Thyroid gland (tissue), 4 donors: ENCODE results near the gene GNAQ. TPM values are rescaled to one million over a fixed set of nuclear protein-coding genes. Genes with fewer than 3 reads are reported as not detected.

Experiments used
- DNase-seq, 2 donors: peaks; one replicate each; pipeline ENCODE4 v3.0.0-alpha.2; 2019
- H3K27ac ChIP-seq, 3 donors: fragments of 200-600 bp; sonication (generic); 1 replicate in 2 of 3; 2 replicates in 1 of 3; pipeline ENCODE4 v1.5.1; 2016 to 2019; ENCODE audit warnings: mild to moderate bottlenecking in 1 of 3, moderate library complexity in 1 of 3
- H3K27me3 ChIP-seq: fragments of 200-600 bp; sonication (generic); one replicate; pipeline ENCODE4 v1.5.1; 2019
- H3K36me3 ChIP-seq, 2 donors: fragments of 200-600 bp; sonication (generic); one replicate each; pipeline ENCODE4 v1.5.1; 2016 to 2019
- H3K4me1 ChIP-seq, 2 donors: fragments of 200-600 bp; sonication (generic); one replicate each; pipeline ENCODE4 v1.5.1; 2017 to 2019
- H3K4me3 ChIP-seq, 3 donors: fragments of 200-600 bp; sonication (generic); replicated peaks in 1 of 3; 1 replicate in 2 of 3; 2 replicates in 1 of 3; pipeline ENCODE4 v1.5.1; 2016; ENCODE audit warnings: mild to moderate bottlenecking in 1 of 3
- H3K9me3 ChIP-seq: fragments of 200-600 bp; sonication (generic); one replicate; pipeline ENCODE4 v1.5.1; 2017
- POLR2A ChIP-seq, 2 donors: fragments of 450-650 bp; IDR thresholded peaks; one replicate each; pipeline ENCODE4 v1.6.1; 2017; ENCODE audit warnings: antibody characterized with exemption in 2 of 2, mild to moderate bottlenecking in 2 of 2, moderate library complexity in 1 of 2
- WGBS, 2 donors: methylation state at CpG; one replicate each; pipeline ENCODE4 v1.1.5; 2017; 5-methylcytosine and 5-hydroxymethylcytosine counted together
- intact Hi-C: fragments of 100-400 bp; cut with DNase I; formaldehyde crosslinking; loops from one replicate; pipeline ENCODE4 v1.15.1; 2023
- total RNA-seq, 4 donors: library from RNA; depleted of rRNA; stranded (reverse); fragments of >200 nt; gene quantifications; one replicate each; pipeline ENCODE4 v1.2.3, GENCODE V29; 2016
- TF ChIP-seq, protein P1 (sequence below), 6 experiments: fragments of 200-600 bp in 3 of 6; fragments of 450-650 bp in 3 of 6; sonication (generic) in 3 of 6; IDR thresholded peaks; one replicate each; pipeline ENCODE4 v1.5.1; 2016 to 2019; ENCODE audit warnings: antibody characterized with exemption in 6 of 6, mild to moderate bottlenecking in 2 of 6, inconsistent platforms in 1 of 6, moderate library complexity in 1 of 6

The GNAQ gene
- total RNA-seq, 4 donors from 2014 or later: 40.0 to 60.8 (median 58.1) TPM

DNA sequence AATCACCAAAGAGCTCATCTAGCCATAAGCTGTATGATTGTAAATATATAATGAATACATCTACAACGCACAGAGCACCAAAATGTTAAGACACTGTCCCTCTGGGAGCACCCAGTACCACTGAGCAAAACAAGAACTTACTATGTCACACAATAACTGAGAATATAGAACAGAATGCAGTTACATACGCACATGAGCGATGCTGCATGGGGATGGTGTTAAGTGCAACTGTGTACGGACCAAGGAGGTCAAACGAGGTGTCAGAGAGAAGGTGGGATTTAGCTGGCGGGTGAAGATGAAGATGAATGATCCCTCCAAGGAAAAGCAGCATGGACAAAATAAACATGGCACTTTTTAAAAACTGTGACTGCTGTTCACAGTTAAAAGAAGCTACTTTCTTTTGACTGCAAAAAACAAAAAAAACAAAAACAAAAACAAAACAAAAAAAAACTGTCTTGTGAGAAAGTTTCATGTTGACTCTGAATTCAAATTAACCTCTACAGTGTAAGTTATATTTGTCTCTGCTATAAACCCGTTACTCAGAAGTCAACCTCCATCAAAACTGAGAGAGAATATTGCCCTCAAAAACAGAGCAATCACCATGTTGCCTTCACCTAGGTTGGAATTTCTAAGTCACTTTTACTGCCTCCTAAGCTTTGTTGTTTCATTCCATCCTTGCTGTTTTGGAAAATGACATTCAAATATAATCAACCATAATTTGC, 213.9 kb downstream of the GNAQ start:
- Histone ChIP-seq H3K4me1 (peaks cover 0 to 5% of the 10 kb centered on the region in 2 donors), H3K9me3 (no peaks in the 10 kb centered on the region), H3K27ac (no peak overlapping the region), H3K36me3 (no peaks in the 10 kb centered on the region), H3K4me3 (no peak overlapping the region), H3K27me3 (no peaks in the 10 kb centered on the region)
- no peak for DNase-seq
- 92 to 93% methylated on average over 7 of the region's 7 CpGs for WGBS, 2 donors
- intact Hi-C loops: no loop called here
- no peak for TF ChIP-seq POLR2A (IDR thresholded peaks at IDR 0.05)
- TF ChIP-seq, protein P1, sequence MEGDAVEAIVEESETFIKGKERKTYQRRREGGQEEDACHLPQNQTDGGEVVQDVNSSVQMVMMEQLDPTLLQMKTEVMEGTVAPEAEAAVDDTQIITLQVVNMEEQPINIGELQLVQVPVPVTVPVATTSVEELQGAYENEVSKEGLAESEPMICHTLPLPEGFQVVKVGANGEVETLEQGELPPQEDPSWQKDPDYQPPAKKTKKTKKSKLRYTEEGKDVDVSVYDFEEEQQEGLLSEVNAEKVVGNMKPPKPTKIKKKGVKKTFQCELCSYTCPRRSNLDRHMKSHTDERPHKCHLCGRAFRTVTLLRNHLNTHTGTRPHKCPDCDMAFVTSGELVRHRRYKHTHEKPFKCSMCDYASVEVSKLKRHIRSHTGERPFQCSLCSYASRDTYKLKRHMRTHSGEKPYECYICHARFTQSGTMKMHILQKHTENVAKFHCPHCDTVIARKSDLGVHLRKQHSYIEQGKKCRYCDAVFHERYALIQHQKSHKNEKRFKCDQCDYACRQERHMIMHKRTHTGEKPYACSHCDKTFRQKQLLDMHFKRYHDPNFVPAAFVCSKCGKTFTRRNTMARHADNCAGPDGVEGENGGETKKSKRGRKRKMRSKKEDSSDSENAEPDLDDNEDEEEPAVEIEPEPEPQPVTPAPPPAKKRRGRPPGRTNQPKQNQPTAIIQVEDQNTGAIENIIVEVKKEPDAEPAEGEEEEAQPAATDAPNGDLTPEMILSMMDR (IDR thresholded peaks at IDR 0.05): no peak

DNA sequence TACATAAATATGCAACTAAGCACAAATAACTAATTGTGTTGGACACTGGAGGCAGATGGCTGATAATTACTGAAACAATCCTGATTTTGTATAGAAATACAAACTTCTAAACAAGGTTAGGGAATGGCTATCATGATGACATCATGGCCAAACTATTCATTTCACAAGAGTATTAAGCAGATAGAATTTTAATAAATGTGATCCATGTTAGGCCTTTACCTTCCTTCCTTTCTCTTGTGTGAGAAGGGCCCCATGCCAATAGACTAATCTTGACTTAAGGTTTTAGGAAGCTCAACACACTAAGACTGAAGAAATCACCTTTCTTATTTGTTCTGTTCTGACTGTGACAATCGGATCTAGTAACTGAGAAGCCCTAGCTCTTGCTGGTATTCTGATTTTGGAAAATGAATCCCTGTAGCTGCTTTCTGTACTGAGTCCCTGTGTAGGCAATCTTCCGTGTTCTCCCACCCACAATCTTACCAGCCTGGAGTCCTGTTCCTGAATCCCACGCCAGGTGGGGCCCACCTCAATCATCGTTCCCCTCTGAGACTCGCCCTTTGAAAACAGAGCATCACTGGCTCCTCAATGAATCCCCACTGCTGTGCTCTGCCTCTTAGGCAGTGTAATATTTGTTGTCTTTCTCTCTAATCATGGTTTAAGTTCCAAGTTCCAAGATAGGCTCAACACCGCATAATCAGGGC, 214.8 kb downstream of the GNAQ start:
- DNase-seq: no peak
- no peaks in the 10 kb centered on the region for H3K4me1 ChIP-seq
- no peak overlapping the region for H3K27ac ChIP-seq
- H3K36me3 ChIP-seq: no peaks in the 10 kb centered on the region
- intact Hi-C loops: no loop called here
- WGBS, 2 donors: 96 to 97% methylated on average over 6 of the region's 6 CpGs
- no peak overlapping the region for H3K4me3 ChIP-seq
- H3K27me3 ChIP-seq: no peaks in the 10 kb centered on the region
- TF ChIP-seq, protein P1 (IDR thresholded peaks at IDR 0.05): no peak
- no peak for TF ChIP-seq POLR2A (IDR thresholded peaks at IDR 0.05)
- H3K9me3 ChIP-seq: no peaks in the 10 kb centered on the region

DNA sequence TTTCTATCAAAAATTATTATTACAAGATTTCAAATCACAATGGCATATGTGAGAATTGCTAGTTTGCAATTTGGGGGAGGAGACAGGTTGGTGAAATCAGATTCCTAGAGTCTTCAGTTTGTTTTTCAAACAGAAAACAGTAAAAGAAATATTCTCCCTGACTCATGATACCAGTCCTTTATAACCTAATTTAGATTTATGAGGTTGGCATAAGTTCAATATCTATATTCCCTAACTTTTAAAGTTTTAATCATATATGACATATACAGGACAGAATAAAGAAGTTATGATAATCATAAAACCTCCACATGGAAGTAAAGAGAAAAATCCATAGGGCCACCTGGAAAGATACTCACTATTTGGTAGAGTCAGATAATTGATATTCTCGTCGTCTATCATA, 216.4 kb downstream of the GNAQ start:
- Histone ChIP-seq H3K36me3 (no peaks in the 10 kb centered on the region), H3K9me3 (no peaks in the 10 kb centered on the region), H3K27me3 (no peaks in the 10 kb centered on the region), H3K27ac (no peak overlapping the region), H3K4me3 (no peak overlapping the region), H3K4me1 (no peaks in the 10 kb centered on the region)
- no peak for TF ChIP-seq POLR2A (IDR thresholded peaks at IDR 0.05)
- TF ChIP-seq, protein P1 (IDR thresholded peaks at IDR 0.05): no peak
- DNase-seq: no peak
- 92 to 96% methylated on average over 2 of the region's 2 CpGs for WGBS, 2 donors
- intact Hi-C loops: no loop called here

DNA sequence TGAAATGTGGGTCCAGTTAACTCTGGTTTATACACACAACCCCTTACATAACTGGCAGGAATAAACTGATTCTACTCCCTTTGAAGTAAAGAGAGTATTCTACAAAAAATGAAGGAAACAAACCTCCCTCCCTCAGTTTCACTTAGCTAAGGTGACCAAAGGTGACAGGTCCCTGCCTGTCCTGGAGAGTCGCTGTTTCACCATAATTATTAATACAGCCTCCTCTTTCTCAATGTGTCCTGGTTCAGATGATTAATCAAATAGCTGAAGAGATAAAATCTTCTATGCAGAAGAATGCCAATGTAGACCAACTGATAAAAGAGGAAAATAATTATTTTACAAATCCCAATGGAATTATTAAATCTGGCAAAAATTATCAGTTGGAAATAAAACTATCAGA, 219.8 kb downstream of the GNAQ start:
- Histone ChIP-seq H3K9me3 (no peaks in the 10 kb centered on the region), H3K4me1 (peaks cover 0 to 5% of the 10 kb centered on the region in 2 donors), H3K36me3 (no peaks in the 10 kb centered on the region), H3K27me3 (no peaks in the 10 kb centered on the region), H3K27ac (no peak overlapping the region), H3K4me3 (no peak overlapping the region)
- TF ChIP-seq, protein P1 (IDR thresholded peaks at IDR 0.05): no peak
- no peak for TF ChIP-seq POLR2A (IDR thresholded peaks at IDR 0.05)
- 96 to 100% methylated on average over 1 of the region's 1 CpG for WGBS, 2 donors
- intact Hi-C loops: no loop called here
- DNase-seq: no peak

DNA sequence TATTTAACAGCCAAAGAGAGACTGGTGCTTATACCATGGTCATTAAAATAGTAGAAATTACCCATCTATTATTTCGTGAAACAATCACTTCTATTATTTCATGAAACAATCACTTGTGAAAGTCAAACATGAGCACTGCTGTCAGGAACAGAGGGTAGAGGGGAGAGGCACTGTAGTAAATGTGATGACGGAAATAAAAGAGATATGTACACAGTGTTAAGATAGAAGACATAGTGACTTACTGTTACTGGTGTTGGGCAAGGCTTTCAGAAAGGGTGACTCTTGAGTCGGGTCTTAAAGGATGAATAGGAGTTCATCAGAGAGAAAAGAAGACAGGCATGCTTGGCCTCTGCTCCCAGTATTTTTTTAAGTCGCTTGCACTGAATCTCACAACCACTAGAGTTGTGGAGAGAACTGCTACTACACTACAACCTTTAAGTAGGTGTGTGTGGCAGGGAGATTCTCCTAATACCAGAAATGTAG, 220.9 kb downstream of the GNAQ start:
- no peaks in the 10 kb centered on the region for H3K36me3 ChIP-seq
- TF ChIP-seq, protein P1 (IDR thresholded peaks at IDR 0.05): no peak
- no peak for TF ChIP-seq POLR2A (IDR thresholded peaks at IDR 0.05)
- WGBS, 2 donors: 91 to 96% methylated on average over 4 of the region's 4 CpGs
- intact Hi-C loops: no loop called here
- H3K27ac ChIP-seq: no peak overlapping the region
- H3K4me3 ChIP-seq: no peak overlapping the region
- no peaks in the 10 kb centered on the region for H3K27me3 ChIP-seq
- H3K4me1 ChIP-seq: peaks cover 0 to 5% of the 10 kb centered on the region in 2 donors
- DNase-seq: no peak
- no peaks in the 10 kb centered on the region for H3K9me3 ChIP-seq
